Activated T-helper 17 cell treated with anti-CD3 and anti-CD28 coated beads, Interleukin-2, amount 50 U/mL, for 72 hours (primary cell): ENCODE data around the gene BRICD5. TPM values are rescaled to one million over a fixed set of nuclear protein-coding genes. Genes with fewer than 3 reads are reported as not detected.

Experiments
- ATAC-seq: fragments of 150-1000 bp; cut with Tn5 transposase; replicated peaks from 2 replicates; pipeline ENCODE4 v1.10.0; 2021; ENCODE audit warnings: mild to moderate bottlenecking, moderate library complexity
- H3K27ac Mint-ChIP-seq: one replicate; pipeline ENCODE4 v1.8.0; 2022; ENCODE audit warnings: mixed read lengths
- H3K27me3 Mint-ChIP-seq: one replicate; pipeline ENCODE4 v1.8.0; 2022; ENCODE audit warnings: mixed read lengths
- H3K36me3 Mint-ChIP-seq: one replicate; pipeline ENCODE4 v1.8.0; 2022; ENCODE audit warnings: low read depth, mild to moderate bottlenecking, mixed read lengths
- H3K4me1 Mint-ChIP-seq: one replicate; pipeline ENCODE4 v1.8.0; 2022; ENCODE audit warnings: mixed read lengths
- H3K4me3 Mint-ChIP-seq: one replicate; pipeline ENCODE4 v1.8.0; 2022; ENCODE audit warnings: mild to moderate bottlenecking, mixed read lengths
- H3K9me3 Mint-ChIP-seq: one replicate; pipeline ENCODE4 v1.8.0; 2022; ENCODE audit warnings: mixed read lengths
- total RNA-seq, 2 donors: library from RNA; stranded (reverse); gene quantifications; one replicate each; pipeline ENCODE4 v1.2.3, GENCODE V29; 2022

BRICD5 gene
- total RNA-seq, 2 donors from 2014 or later = 6.9 to 8.9 TPM

DNA sequence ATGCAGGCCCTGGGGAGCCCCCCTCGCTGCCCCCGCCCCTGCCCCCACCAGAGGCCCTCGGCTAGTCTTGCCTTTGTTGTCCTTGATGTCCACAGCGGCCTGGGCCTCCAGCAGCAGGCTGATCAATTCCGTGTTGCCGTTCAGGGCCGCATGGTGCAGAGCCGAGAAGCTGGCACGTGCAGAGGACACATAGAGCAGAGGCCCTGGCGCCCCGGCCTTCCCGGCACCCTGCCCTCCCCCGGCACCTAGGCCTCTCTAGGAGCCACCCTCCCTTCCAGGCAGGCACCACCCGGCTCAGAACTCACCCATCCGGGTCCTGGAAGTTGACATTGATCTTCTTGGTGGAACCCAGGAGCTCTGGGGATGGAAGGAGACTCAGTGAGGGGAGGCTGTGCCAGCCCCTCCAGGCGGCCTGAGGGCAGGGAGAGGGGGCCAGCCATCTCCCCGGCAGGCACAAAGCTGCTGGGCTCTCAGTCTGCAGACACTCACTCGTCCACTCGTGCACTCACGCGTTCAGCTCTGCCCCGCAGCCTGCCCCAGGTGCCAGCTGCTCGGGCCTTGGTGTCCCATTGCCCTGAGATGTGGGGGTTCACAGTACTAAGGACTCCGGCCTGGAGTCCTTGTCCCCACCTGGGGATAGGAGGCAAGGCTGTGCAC lies 20.5 kb downstream of the BRICD5 start:
- H3K36me3 Mint-ChIP-seq = no peaks in the 10 kb centered on the region
- ATAC-seq = no peak
- no peaks in the 10 kb centered on the region for H3K4me1 Mint-ChIP-seq
- H3K9me3 Mint-ChIP-seq = no peaks in the 10 kb centered on the region
- peaks cover 4% of the 10 kb centered on the region for H3K27me3 Mint-ChIP-seq
- no peak overlapping the region for H3K4me3 Mint-ChIP-seq
- H3K27ac Mint-ChIP-seq = no peak overlapping the region

- Mint-ChIP-seq H3K4me1 (no peaks in the 10 kb centered on the region), H3K36me3 (no peaks in the 10 kb centered on the region), H3K27me3 (no peaks in the 10 kb centered on the region), H3K4me3 (no peak overlapping the region), H3K27ac (no peak overlapping the region), H3K9me3 (no peaks in the 10 kb centered on the region)
- ATAC-seq = no peak
These were observed 21.3 kb downstream of the BRICD5 start for GRCh38 chr16:2189252-2189893.

GRCh38 chr16:2188395-2188794 lies 22.3 kb downstream of the BRICD5 start:
- H3K4me3 Mint-ChIP-seq = no peak overlapping the region
- no peaks in the 10 kb centered on the region for H3K4me1 Mint-ChIP-seq
- no peaks in the 10 kb centered on the region for H3K9me3 Mint-ChIP-seq
- ATAC-seq = no peak
- H3K36me3 Mint-ChIP-seq = no peaks in the 10 kb centered on the region
- no peak overlapping the region for H3K27ac Mint-ChIP-seq
- no peaks in the 10 kb centered on the region for H3K27me3 Mint-ChIP-seq

DNA sequence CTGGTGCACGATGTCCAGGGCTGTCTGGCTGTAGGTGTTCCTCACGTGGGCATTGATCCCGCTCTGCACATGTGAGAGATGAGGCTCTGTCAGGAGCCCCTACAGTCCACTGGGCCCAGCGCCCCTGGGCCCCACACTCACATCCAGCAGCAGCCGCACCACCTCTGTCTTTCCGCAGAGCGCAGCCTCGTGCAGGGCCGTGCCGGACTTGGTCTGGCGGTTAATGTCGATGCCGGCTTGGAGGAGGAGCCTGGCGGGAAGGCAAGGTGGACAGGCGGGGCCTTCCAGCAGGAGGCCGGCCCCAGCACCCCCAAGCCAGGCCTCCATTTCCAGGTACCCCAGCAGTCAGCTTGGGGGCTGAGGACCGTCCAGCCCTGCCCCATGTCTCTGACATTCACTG lies 23.5 kb downstream of the BRICD5 start:
- no peaks in the 10 kb centered on the region for H3K36me3 Mint-ChIP-seq
- no peak for ATAC-seq
- no peaks in the 10 kb centered on the region for H3K9me3 Mint-ChIP-seq
- no peak overlapping the region for H3K27ac Mint-ChIP-seq
- H3K4me3 Mint-ChIP-seq = no peak overlapping the region
- no peaks in the 10 kb centered on the region for H3K27me3 Mint-ChIP-seq
- no peaks in the 10 kb centered on the region for H3K4me1 Mint-ChIP-seq

DNA sequence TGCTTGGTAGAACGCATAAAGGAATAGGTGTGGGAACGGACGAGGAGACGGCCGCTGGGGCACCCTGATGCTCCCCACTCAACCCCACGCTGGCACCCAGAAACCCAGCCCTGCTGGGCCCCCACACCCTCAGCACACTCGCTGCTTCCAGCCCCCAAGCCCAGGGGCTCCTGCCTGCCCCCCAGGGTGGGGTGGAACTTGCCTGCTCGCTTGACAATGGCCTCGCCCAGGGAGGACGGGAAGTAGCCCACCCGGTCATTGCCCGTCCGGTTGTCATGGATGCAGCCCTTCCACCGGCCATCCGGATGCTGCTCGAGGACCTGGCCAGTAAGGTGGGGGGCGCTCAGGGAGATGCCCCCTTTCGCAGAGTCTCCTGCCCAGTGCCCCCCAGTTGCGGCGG lies 24.2 kb downstream of the BRICD5 start:
- Mint-ChIP-seq H3K9me3 (no peaks in the 10 kb centered on the region), H3K4me1 (no peaks in the 10 kb centered on the region), H3K27me3 (no peaks in the 10 kb centered on the region), H3K4me3 (no peak overlapping the region), H3K27ac (no peak overlapping the region), H3K36me3 (no peaks in the 10 kb centered on the region)
- no peak for ATAC-seq

- Mint-ChIP-seq H3K27me3 (no peaks in the 10 kb centered on the region), H3K4me3 (no peak overlapping the region), H3K9me3 (no peaks in the 10 kb centered on the region), H3K27ac (no peak overlapping the region), H3K36me3 (no peaks in the 10 kb centered on the region), H3K4me1 (no peaks in the 10 kb centered on the region)
- no peak for ATAC-seq
These were observed 24.6 kb downstream of the BRICD5 start for GRCh38 chr16:2186064-2186463.

- Mint-ChIP-seq H3K27me3 (no peaks in the 10 kb centered on the region), H3K9me3 (no peaks in the 10 kb centered on the region), H3K27ac (no peak overlapping the region), H3K4me3 (no peak overlapping the region), H3K36me3 (no peaks in the 10 kb centered on the region), H3K4me1 (no peaks in the 10 kb centered on the region)
- ATAC-seq = no peak
These were observed 25.7 kb downstream of the BRICD5 start for GRCh38 chr16:2184962-2185361.

DNA sequence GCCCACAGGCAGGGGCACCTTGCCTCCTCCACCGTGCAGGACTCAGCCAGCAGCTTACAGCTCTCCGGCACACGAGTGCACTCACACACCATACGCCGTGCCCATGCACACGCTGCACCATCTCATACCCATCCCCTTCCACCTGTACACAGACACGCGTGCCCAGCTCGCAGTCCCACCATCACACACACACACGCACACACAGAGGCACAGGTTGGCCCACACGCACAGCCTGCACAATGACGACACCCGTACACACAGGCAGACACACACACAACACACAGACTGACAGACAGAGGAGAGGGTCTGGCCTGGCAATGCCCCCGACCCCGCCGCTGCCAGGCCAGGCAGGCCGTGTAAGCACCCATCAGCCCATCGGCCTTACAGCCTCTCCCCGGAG lies 26.3 kb downstream of the BRICD5 start:
- Mint-ChIP-seq H3K27me3 (no peaks in the 10 kb centered on the region), H3K36me3 (no peaks in the 10 kb centered on the region), H3K27ac (no peak overlapping the region), H3K4me1 (no peaks in the 10 kb centered on the region), H3K4me3 (no peak overlapping the region), H3K9me3 (no peaks in the 10 kb centered on the region)
- no peak for ATAC-seq

DNA sequence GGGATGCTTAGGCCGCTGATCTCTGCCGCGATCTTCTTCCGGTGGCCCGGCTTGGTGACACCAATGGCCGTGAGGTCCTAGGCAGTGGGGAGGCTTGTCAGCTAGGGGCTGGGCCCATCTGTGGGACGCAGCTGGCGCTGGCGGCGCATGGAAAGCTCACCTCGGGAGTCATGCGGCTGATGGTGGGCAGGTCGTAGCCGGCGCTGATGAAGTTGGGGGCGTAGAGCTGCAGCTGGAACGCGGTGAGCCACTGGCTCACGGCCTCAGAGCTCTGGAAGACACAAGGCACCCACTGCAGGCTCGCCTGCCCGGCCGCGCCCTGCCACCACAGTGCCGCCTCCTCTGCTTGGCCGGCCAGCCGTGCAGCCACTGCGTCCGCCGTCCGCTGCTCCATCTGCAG lies 27.0 kb downstream of the BRICD5 start:
- no peak overlapping the region for H3K27ac Mint-ChIP-seq
- no peaks in the 10 kb centered on the region for H3K36me3 Mint-ChIP-seq
- no peaks in the 10 kb centered on the region for H3K27me3 Mint-ChIP-seq
- H3K9me3 Mint-ChIP-seq = no peaks in the 10 kb centered on the region
- no peak overlapping the region for H3K4me3 Mint-ChIP-seq
- no peak for ATAC-seq
- H3K4me1 Mint-ChIP-seq = no peaks in the 10 kb centered on the region

DNA sequence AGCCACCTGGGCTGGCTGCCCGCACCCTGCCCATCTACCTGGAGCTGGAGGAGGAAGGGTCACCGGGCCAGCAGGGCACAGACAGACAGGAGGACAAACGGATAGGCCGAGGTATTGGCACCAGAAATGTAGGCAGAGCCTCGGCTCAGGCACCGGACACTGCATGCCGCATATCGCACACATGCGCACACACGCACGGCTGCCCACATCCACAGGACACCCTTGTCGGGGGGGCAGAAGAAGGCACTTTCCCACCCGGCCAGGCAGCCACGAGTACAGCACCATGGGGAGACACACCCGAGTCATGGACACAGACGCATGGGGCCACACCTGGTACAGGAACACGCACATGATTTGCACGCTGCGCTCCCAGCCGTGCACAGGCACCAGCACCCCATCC lies 28.7 kb downstream of the BRICD5 start:
- Mint-ChIP-seq H3K9me3 (no peaks in the 10 kb centered on the region), H3K27ac (no peak overlapping the region), H3K4me3 (no peak overlapping the region), H3K27me3 (no peaks in the 10 kb centered on the region), H3K36me3 (no peaks in the 10 kb centered on the region), H3K4me1 (no peaks in the 10 kb centered on the region)
- no peak for ATAC-seq

- Mint-ChIP-seq H3K4me1 (no peaks in the 10 kb centered on the region), H3K9me3 (no peaks in the 10 kb centered on the region), H3K27me3 (no peaks in the 10 kb centered on the region), H3K27ac (no peak overlapping the region), H3K4me3 (no peak overlapping the region), H3K36me3 (no peaks in the 10 kb centered on the region)
- ATAC-seq = no peak
These were observed 29.4 kb downstream of the BRICD5 start for GRCh38 chr16:2180962-2181923.

DNA sequence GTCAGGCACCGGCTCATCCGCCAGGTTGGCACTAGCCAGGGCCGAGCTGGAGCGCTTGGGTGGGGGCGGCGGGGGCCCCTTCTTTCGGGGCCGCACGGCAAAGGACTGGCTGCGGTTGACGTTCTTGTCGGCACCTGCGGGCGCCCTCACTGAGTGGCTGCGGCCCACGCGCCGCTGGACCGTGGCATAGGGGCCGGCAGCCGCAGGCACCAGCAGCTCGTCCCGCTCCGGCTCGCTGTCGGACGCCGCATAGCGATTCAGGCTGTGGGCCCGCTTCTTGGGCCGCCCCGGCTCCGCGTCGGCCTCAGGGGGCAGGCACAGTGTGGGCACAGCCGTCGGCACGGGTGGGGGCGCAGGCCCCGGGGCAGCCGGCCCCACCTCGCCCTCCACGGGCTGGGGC lies 30.2 kb downstream of the BRICD5 start:
- Mint-ChIP-seq H3K36me3 (peaks cover 6% of the 10 kb centered on the region), H3K9me3 (no peaks in the 10 kb centered on the region), H3K27ac (no peak overlapping the region), H3K4me3 (no peak overlapping the region), H3K4me1 (no peaks in the 10 kb centered on the region), H3K27me3 (no peaks in the 10 kb centered on the region)
- no peak for ATAC-seq

GRCh38 chr16:2179576-2179975 lies 31.1 kb downstream of the BRICD5 start:
- Mint-ChIP-seq H3K27me3 (no peaks in the 10 kb centered on the region), H3K36me3 (peaks cover 6% of the 10 kb centered on the region), H3K4me3 (no peak overlapping the region), H3K27ac (no peak overlapping the region), H3K4me1 (no peaks in the 10 kb centered on the region), H3K9me3 (no peaks in the 10 kb centered on the region)
- no peak for ATAC-seq

DNA sequence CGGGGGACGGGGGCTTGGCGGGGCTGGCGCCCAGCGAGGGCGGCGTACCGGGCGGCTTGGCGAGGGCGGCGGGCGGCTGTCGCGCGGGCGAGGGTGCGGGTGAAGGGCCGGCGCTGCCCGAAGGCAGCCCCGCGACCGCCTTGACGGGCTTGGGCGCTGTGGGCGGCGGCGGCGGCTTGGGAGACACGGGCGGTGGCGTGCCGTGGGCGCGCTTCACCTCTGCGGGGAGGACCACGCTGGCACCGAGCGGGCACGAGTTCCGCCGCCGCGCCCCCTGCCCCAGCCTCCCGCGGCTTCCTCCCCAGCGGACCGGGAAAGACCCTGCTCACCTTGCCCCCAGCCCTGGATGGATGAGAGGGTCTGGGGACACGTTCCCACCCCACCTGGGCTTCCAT lies 31.6 kb downstream of the BRICD5 start:
- Mint-ChIP-seq H3K36me3 (peaks cover 11% of the 10 kb centered on the region), H3K27ac (no peak overlapping the region), H3K27me3 (no peaks in the 10 kb centered on the region), H3K4me3 (no peak overlapping the region), H3K4me1 (no peaks in the 10 kb centered on the region), H3K9me3 (no peaks in the 10 kb centered on the region)
- ATAC-seq = no peak
